HepG2 (cell line): Measurements from ENCODE around the gene CDC37L1. TPM values are rescaled to one million over a fixed set of nuclear protein-coding genes. Genes with fewer than 3 reads are reported as not detected.

Experiments
- GATA4 ChIP-seq: sonication (generic); IDR thresholded peaks from 2 replicates; pipeline ENCODE4 v1.6.1; 2016; ENCODE audit warnings: antibody characterized with exemption, low read depth, borderline replicate concordance
- GMEB1 ChIP-seq: sonication (generic); formaldehyde crosslinking; IDR thresholded peaks from 2 replicates; pipeline ENCODE4 v1.5.1; 2020; ENCODE audit warnings: missing genetic modification reagents, mild to moderate bottlenecking, borderline replicate concordance
- IRF1 ChIP-seq: sonication (generic); formaldehyde crosslinking; IDR thresholded peaks from 2 replicates; pipeline ENCODE4 v1.4.0; 2020; ENCODE audit warnings: low read depth, mild to moderate bottlenecking, missing genetic modification reagents
- JUND ChIP-seq: sonication (generic); formaldehyde crosslinking; IDR thresholded peaks from 2 replicates; pipeline ENCODE4 v1.8.0; 2022; ENCODE audit warnings: mild to moderate bottlenecking, missing genetic modification reagents
- MATR3 ChIP-seq: sonication (generic); formaldehyde crosslinking; IDR thresholded peaks from 2 replicates; pipeline ENCODE4 v1.4.0; 2020; ENCODE audit warnings: missing genetic modification reagents
- PAWR ChIP-seq: sonication (generic); formaldehyde crosslinking; IDR thresholded peaks from 2 replicates; pipeline ENCODE4 v1.4.0; 2020; ENCODE audit warnings: missing genetic modification reagents, mild to moderate bottlenecking, borderline replicate concordance
- PRMT3 ChIP-seq: sonication (generic); formaldehyde crosslinking; IDR thresholded peaks from 2 replicates; pipeline ENCODE4 v1.8.1; 2022; ENCODE audit warnings: low read depth, mild to moderate bottlenecking, moderate library complexity, missing genetic modification reagents, borderline replicate concordance
- SKIL ChIP-seq: sonication (generic); formaldehyde crosslinking; IDR thresholded peaks from 2 replicates; pipeline ENCODE4 v1.8.0; 2022; ENCODE audit warnings: missing genetic modification reagents, mild to moderate bottlenecking, moderate library complexity, borderline replicate concordance
- SMC3 ChIP-seq: IDR thresholded peaks from 2 replicates; pipeline ENCODE4 v1.6.1; 2011; ENCODE audit warnings: low read length, improper control_type of control experiment
- STAG1 ChIP-seq: sonication (generic); formaldehyde crosslinking; IDR thresholded peaks from 2 replicates; pipeline ENCODE4 v1.4.0; 2020; ENCODE audit warnings: missing genetic modification reagents
- TCF7 ChIP-seq: sonication (generic); IDR thresholded peaks from 2 replicates; pipeline ENCODE4 v1.6.1; 2016; ENCODE audit warnings: antibody characterized with exemption, low read depth
- TEF ChIP-seq: sonication (generic); formaldehyde crosslinking; IDR thresholded peaks from 2 replicates; pipeline ENCODE4 v1.5.0; 2020; ENCODE audit warnings: missing genetic modification reagents
- U2AF2 ChIP-seq: fragments of 200-400 bp; formaldehyde crosslinking; IDR thresholded peaks from 2 replicates; pipeline ENCODE4 v1.6.1; 2017; ENCODE audit warnings: low read depth, mild to moderate bottlenecking, low read length
- ZFY ChIP-seq: sonication (generic); formaldehyde crosslinking; IDR thresholded peaks from 2 replicates; pipeline ENCODE4 v1.4.0; 2020; ENCODE audit warnings: missing genetic modification reagents
- ZMAT5 ChIP-seq: sonication (generic); formaldehyde crosslinking; IDR thresholded peaks from 2 replicates; pipeline ENCODE4 v1.5.0; 2020; ENCODE audit warnings: mild to moderate bottlenecking, low read depth, missing genetic modification reagents, borderline replicate concordance
- ZNF180 ChIP-seq: sonication (generic); formaldehyde crosslinking; IDR thresholded peaks from 2 replicates; pipeline ENCODE4 v1.4.0; 2020; ENCODE audit warnings: low read depth, missing genetic modification reagents, borderline replicate concordance
- ZNF230 ChIP-seq: sonication (generic); formaldehyde crosslinking; IDR thresholded peaks from 2 replicates; pipeline ENCODE4 v1.4.0; 2020; ENCODE audit warnings: mild to moderate bottlenecking, missing genetic modification reagents
- ZNF333 ChIP-seq: sonication (generic); formaldehyde crosslinking; IDR thresholded peaks from 2 replicates; pipeline ENCODE4 v1.4.0; 2020; ENCODE audit warnings: mild to moderate bottlenecking, missing genetic modification reagents, borderline replicate concordance
- ZNF414 ChIP-seq: sonication (generic); formaldehyde crosslinking; IDR thresholded peaks from 2 replicates; pipeline ENCODE4 v1.5.0; 2020; ENCODE audit warnings: missing genetic modification reagents
- ZNF607 ChIP-seq: sonication (generic); formaldehyde crosslinking; IDR thresholded peaks from 2 replicates; pipeline ENCODE4 v1.5.1; 2020; ENCODE audit warnings: missing genetic modification reagents, mild to moderate bottlenecking, borderline replicate concordance
- ZNF672 ChIP-seq: sonication (generic); formaldehyde crosslinking; IDR thresholded peaks from 2 replicates; pipeline ENCODE4 v1.8.1; 2022; ENCODE audit warnings: missing genetic modification reagents
- ZNF781 ChIP-seq: sonication (generic); formaldehyde crosslinking; IDR thresholded peaks from 2 replicates; pipeline ENCODE4 v1.5.1; 2020; ENCODE audit warnings: borderline replicate concordance, mild to moderate bottlenecking, missing genetic modification reagents; ENCODE audit errors: not compliant biosample characterization
- polyA plus RNA-seq, 8 experiments: library from polyadenylated mRNA; depleted of rRNA in 3 of 8; stranded (reverse) in 7 of 8; unstranded in 1 of 8; fragments of >200 nt; fragmentation: Illumina TruSeq in 4 of 8; extraction: Trizol in 4 of 8; gene quantifications; 2 replicates each; pipeline versions ENCODE4 v1.2.1 to v1.2.3, GENCODE V29; 2011 to 2016; ENCODE audit warnings: low read depth in 4 of 8, missing spikeins in 1 of 8, mixed read lengths in 1 of 8; ENCODE audit not compliant: insufficient read depth in 1 of 8
- total RNA-seq, 5 experiments: library from RNA; depleted of rRNA; stranded (reverse); fragments of >200 nt; fragmentation: Illumina TruSeq; extraction: Trizol; gene quantifications; 2 replicates each; pipeline ENCODE4 v1.2.3, GENCODE V29; 2016; ENCODE audit warnings: low read depth in 1 of 5

Gene CDC37L1
- total and polyA plus RNA-seq, 2 of the 13 experiments (the other 11 are each of a cell fraction or from before 2014, with no cell fraction given), result 5.5 to 17.0 TPM

GRCh38 chr9:4662108-4662988 is 17.0 kb upstream of the CDC37L1 start, which contains the start of gene PLPP6 (continued):
- peak; percentile 25; the same call in 1 of the 2 replicates for TF ChIP-seq ZNF672 (CRISPR knock-in tag)
- peak; percentile 61; the same call in 1 of the 2 replicates for TF ChIP-seq TEF
- TF ChIP-seq SMC3, result peak; percentile 58
- TF ChIP-seq PRMT3 (CRISPR knock-in tag), result no peak
- TF ChIP-seq JUND (CRISPR knock-in tag), result no peak; the same call in 1 of the 2 replicates
- no peak for TF ChIP-seq MATR3 (CRISPR knock-in tag)
- no peak for TF ChIP-seq U2AF2
- TF ChIP-seq ZNF230, result peak; percentile 68; the same call in 1 of the 2 replicates
- TF ChIP-seq ZNF414 (CRISPR knock-in tag), result no peak; the same call in 1 of the 2 replicates
- TF ChIP-seq PAWR (CRISPR knock-in tag), result no peak
- TF ChIP-seq GMEB1 (CRISPR knock-in tag), result peak; percentile 66
- TF ChIP-seq ZNF180 (CRISPR knock-in tag), result no peak
- TF ChIP-seq ZMAT5, result no peak
- TF ChIP-seq STAG1 (CRISPR knock-in tag), result peak; percentile 61
- peak; percentile 66; the same call in 1 of the 2 replicates for TF ChIP-seq TCF7
- TF ChIP-seq GATA4, result no peak
- peak; percentile 35; the same call in 1 of the 2 replicates for TF ChIP-seq ZNF333 (CRISPR knock-in tag)
- no peak for TF ChIP-seq ZNF781 (CRISPR knock-in tag)
- 0 out of 2 replicates have a peak, but pooled peaks have one; percentile 23 for TF ChIP-seq SKIL (CRISPR knock-in tag)
- TF ChIP-seq ZFY (CRISPR knock-in tag), result peak; percentile 86
- TF ChIP-seq ZNF607 (CRISPR knock-in tag), result peak; percentile 81; the same call in 1 of the 2 replicates
- no peak for TF ChIP-seq IRF1 (CRISPR knock-in tag)
